Lung microvascular endothelial cell (primary cell): Measurements from ENCODE around the gene HMGN4. TPM values are rescaled to one million over a fixed set of nuclear protein-coding genes. Genes with fewer than 3 reads are reported as not detected.
A peak's percentile ranks its signal among the peaks of the same experiment; 100 is the strongest.

ENCODE experiments used
- DNase-seq, 2 donors: peaks; one replicate each; pipeline versions ENCODE4 v3.0.0 to v3.0.0-alpha.2; 2010; ENCODE audit warnings: low read depth in 2 of 2
- total RNA-seq: library from RNA; depleted of rRNA; stranded (reverse); fragments of >200 nt; gene quantifications from 2 replicates; pipeline ENCODE4 v1.2.1, GENCODE V29; 2014

Gene HMGN4
- total RNA-seq, 1 donor from 2014 or later, result 52.4 TPM

- DNase-seq, result no peak
Observed at GRCh38 chr6:26552205-26552604, 14.0 kb downstream of the HMGN4 start.

- no peak for DNase-seq
Observed at GRCh38 chr6:26552640-26553188, 14.5 kb downstream of the HMGN4 start.

GRCh38 chr6:26553264-26553634 is 15.1 kb downstream of the HMGN4 start:
- DNase-seq, result peak; percentile 75 to 79

GRCh38 chr6:26553635-26554446 is 15.7 kb downstream of the HMGN4 start:
- DNase-seq, result peak; percentile 84 to 90

GRCh38 chr6:26554447-26554696 is 16.2 kb downstream of the HMGN4 start:
- no peak for DNase-seq

- peak; percentile 52 for DNase-seq
Observed at GRCh38 chr6:26554697-26555504, 16.7 kb downstream of the HMGN4 start.

- DNase-seq, result no peak
Observed at GRCh38 chr6:26555505-26556262, 17.5 kb downstream of the HMGN4 start.

- DNase-seq, result peak; percentile 63 to 64
Observed at GRCh38 chr6:26556263-26557070, 18.3 kb downstream of the HMGN4 start.

- no peak for DNase-seq
Observed at GRCh38 chr6:26561533-26562466, 23.6 kb downstream of the HMGN4 start.

GRCh38 chr6:26563488-26563887 is 25.3 kb downstream of the HMGN4 start:
- no peak for DNase-seq

- DNase-seq, result peak; percentile 94 to 96
Observed at GRCh38 chr6:26568601-26569432, 30.7 kb downstream of the HMGN4 start.

- no peak for DNase-seq
Observed at GRCh38 chr6:26569433-26569764, 31.2 kb downstream of the HMGN4 start.

- no peak for DNase-seq
Observed at GRCh38 chr6:26570027-26570809, 32.1 kb downstream of the HMGN4 start.

GRCh38 chr6:26571592-26572296 is 33.6 kb downstream of the HMGN4 start:
- DNase-seq, result peak; percentile 87 to 89

- DNase-seq, result no peak
Observed at GRCh38 chr6:26575494-26575939, 37.4 kb downstream of the HMGN4 start.

GRCh38 chr6:26576407-26576843 is 38.3 kb downstream of the HMGN4 start:
- no peak for DNase-seq

- DNase-seq, result peak; percentile 46 to 62
Observed at GRCh38 chr6:26576929-26577719, 39.0 kb downstream of the HMGN4 start.
